Right lung (tissue), 5 donors: ENCODE results near the gene ERO1A. TPM values are rescaled to one million over a fixed set of nuclear protein-coding genes. Genes with fewer than 3 reads are reported as not detected.

ENCODE experiments used
- DNase-seq, 2 donors: peaks; one replicate each; pipeline ENCODE4 v3.0.0-alpha.2; 2013
- polyA plus RNA-seq, 5 donors: library from polyadenylated mRNA; unstranded; fragments of 120-200 nt; gene quantifications; one replicate each; pipeline versions ENCODE4 v1.2.1 to v1.2.3, GENCODE V29; 2013; ENCODE audit warnings: inconsistent platforms in 1 of 5, low replicate concordance in 1 of 5; ENCODE audit not compliant: insufficient read length in 5 of 5, insufficient read depth in 1 of 5

Gene ERO1A
- polyA plus RNA-seq, 5 donors = 21.3 to 33.2 (median 29.6) TPM

DNA sequence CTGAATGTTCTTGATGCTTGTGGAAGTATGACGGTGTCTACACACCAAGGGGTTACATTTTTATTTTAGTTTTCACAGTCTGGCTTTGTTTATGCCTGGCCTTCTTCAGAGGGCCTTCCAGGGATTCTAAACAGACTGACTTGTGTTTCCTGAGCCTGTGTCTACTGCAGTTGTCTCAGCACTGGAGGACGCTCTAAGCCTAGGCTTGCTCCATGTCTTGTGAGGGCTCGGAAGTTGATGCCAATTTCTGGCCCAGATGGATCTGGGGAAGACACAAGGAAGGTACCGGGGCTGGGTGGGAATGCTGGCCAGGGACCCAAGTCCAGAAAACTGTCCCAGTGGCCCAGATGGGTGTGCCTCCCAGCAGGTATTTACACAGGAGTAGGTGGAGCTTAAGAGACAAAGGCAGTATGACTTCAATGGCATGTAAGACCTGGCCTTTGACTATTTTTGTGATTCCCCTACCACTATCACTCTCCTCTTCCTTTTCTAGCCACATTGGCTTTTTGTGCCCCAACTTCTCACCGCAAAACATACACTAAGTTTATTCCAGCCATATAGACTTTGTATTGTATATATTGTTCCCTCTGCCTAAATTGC lies 85.8 kb downstream of the ERO1A start:
- no peak for DNase-seq

DNA sequence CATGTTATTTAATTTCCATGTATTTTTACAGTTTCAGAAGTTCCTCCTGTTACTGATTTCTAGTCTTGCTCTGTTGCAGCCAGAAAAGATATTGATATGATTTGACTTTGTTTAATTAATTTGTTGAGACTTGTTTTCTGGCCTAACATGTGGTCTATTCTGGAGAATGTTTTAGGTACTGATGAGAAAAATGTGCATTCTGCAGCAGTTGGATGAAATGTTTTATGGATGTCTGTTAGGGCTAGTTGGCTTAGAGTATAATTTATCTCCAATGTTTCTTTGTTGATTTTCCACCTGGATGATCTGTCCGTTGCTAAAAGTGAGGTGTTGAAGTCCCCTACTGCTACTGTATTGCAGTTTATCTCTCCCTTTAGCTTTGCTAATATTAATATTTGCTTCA lies 88.3 kb downstream of the ERO1A start:
- DNase-seq = no peak

DNA sequence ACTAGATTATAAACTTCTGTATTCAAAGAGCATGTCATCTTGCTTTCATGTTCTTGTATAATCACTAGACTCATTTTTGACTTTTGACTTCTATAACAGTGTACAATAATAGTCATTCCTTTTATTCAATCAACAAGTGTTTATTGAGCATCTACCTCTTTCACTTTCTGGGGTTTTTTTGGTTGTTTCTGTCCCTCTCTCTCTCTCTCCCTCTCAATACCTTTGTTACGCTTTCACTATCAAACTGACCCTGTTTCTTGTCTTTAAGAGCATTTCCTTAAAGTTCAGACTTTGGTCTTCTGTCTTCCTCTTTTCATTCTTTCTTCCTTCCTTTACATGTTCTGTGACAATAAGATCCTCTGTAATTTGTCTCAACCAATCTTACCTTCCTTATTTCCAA lies 93.2 kb downstream of the ERO1A start:
- no peak for DNase-seq

DNA sequence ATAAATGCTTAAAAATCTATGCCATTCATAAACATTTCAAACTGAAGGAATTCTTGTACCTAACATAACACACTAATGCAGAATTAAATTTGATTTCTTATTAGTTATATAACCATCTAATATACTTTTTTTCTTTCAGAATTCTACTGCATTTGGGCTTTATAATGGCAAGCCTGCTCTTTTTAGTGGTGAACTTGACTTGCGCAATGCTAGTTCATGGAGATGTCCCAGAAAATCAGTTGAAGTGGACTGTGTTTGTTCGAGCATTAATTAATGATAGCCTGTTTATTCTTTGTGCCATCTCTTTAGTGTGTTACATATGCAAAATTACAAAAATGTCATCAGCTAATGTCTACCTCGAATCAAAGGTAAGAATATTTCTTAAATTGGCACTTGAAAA lies 95.4 kb downstream of the ERO1A start:
- no peak for DNase-seq

DNA sequence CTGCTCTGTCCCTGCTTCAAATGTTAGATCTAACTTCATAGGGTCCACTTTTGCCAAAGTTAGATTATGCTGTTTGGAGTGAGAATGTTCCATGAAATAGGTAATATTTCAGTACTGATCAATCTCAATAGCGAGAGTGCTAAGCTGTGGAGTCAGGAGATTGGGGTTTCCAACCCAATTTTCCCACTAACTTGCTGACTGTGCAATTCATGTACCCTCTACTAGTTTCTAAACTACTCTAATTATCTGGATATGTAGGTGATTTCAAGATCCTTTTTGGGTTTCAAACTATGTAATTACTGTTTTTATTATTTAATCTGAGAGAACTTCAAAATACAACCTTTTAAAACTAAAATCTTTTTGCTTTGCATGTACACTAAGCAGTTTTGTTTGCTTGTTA lies 96.8 kb downstream of the ERO1A start:
- DNase-seq = no peak

DNA sequence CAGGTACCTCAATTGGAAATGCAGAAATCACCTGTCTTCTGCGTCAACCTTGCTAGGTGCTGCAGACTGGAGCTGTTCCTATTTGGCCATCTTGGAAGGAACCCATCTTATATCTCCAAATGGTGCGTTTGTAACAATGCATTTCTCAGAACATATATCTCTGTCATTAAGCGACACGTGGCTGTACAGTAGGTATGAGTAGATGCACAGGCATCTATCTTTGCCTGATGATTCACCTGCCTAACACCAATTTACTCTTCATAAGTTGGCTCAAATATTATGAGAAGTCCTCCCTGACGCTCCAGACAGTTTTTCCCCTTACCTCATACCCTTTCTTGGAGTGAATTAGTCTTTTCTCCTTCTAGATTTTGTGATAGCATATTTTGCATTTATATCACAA lies 98.5 kb downstream of the ERO1A start:
- no peak for DNase-seq

DNA sequence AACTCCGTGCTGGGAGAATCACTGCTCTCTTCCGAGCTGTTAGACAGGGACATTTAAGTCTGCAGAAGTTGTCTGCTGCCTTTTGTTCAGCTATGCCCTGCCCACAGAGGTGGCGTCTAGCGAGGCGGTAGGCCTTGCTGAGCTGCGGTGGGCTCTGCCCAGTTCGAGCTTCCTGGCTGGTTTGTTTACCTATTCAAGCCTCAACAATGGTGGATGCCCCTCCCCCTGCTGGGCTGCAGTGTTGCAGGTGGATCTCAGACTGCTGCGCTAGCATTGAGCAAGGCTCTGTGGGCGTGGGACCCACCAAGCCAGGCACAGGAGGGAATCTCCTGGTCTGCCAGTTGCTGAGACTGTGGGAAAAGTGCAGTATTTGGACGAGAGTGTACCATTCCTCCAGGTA lies 99.0 kb downstream of the ERO1A start:
- no peak for DNase-seq

DNA sequence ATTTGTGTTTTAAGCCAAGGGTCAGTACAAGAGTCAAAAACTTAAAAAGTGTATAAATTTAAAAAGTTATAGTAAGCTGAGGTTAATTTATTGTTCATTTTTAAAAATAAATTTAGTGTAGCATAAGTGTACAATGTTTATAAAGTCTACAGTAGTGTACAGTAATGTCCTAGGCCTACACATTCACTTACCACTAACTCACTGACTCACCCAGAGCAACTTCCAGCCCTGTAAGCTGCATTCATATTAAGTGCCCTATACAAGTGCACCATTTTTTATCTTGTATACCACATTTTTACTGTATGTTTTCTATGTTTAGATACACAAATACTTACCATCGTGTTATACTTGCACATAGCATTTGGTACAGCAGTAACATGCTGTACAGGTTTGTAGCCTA lies 105.0 kb downstream of the ERO1A start:
- DNase-seq = no peak

Other genes with a start within 250 kb of the ERO1A start
- gene TXNDC16, start 143.1 kb downstream of the ERO1A start, polyA plus RNA-seq = 10 to 100 TPM; 10.7 to 23.4 (median 22.0) TPM
- 1 to 10 TPM; 4.7 to 9.1 (median 7.0) TPM for gene GPR137C, start 142.7 kb downstream of the ERO1A start, polyA plus RNA-seq
- 100 to 1,000 TPM; 130 to 191 (median 171) TPM for gene PSMC6, start 11.6 kb upstream of the ERO1A start, polyA plus RNA-seq
- gene STYX, start 34.6 kb upstream of the ERO1A start, polyA plus RNA-seq = 10 to 100 TPM; 15.0 to 21.2 (median 17.3) TPM
- 10 to 100 TPM; 19.2 to 26.8 (median 22.5) TPM for gene GNPNAT1, start 96.0 kb upstream of the ERO1A start, polyA plus RNA-seq